Mucosa of descending colon (tissue), 3 donors: ENCODE measurements around the gene SPTA1. TPM values are rescaled to one million over a fixed set of nuclear protein-coding genes. Genes with fewer than 3 reads are reported as not detected.
"Not testable (repeated sequence)": the region's sequence is repeated elsewhere in the genome, so short reads cannot be mapped to it uniquely, and the experiment has no call there.

Experiments
- ATAC-seq: fragments of 200-7000 bp; cut with Tn5 transposase; one replicate; pipeline ENCODE4 v1.9.1; 2020; ENCODE audit warnings: mild to moderate bottlenecking, moderate library complexity
- DNase-seq, 3 donors: peaks; one replicate each; pipeline ENCODE4 v3.0.0-alpha.2; 2020
- H3K36me3 ChIP-seq: fragments of 200-600 bp; one replicate; pipeline ENCODE4 v1.8.0; 2021; ENCODE audit warnings: low read depth, mild to moderate bottlenecking
- H3K4me1 ChIP-seq: fragments of 200-600 bp; one replicate; pipeline ENCODE4 v1.8.0; 2021; ENCODE audit warnings: low read depth, mild to moderate bottlenecking
- H3K4me3 ChIP-seq: fragments of 200-600 bp; one replicate; pipeline ENCODE4 v1.8.0; 2021; ENCODE audit warnings: mild to moderate bottlenecking
- H3K9me3 ChIP-seq: fragments of 200-600 bp; one replicate; pipeline ENCODE4 v1.8.0; 2021; ENCODE audit warnings: mild to moderate bottlenecking
- intact Hi-C, 2 donors: fragments of 100-400 bp; cut with DNase I in 1 of 2; cut with micrococcal nuclease in 1 of 2; formaldehyde crosslinking; loops; one replicate each; pipeline versions ENCODE4 v1.11.0 to v1.11.1; 2022; cut with DNase I, micrococcal nuclease
- total RNA-seq, 3 donors: library from RNA; stranded (reverse); fragmentation: NEBNext Ultra II Directional in 2 of 3; extraction: Animal tissue kit (Norgen Biotek cat#: 25700) in 2 of 3; gene quantifications; one replicate each; pipeline versions ENCODE4 v1.2.1 to v1.2.4, GENCODE V29; 2021 to 2023
- TF ChIP-seq, protein P1 (sequence below): fragments of 200-600 bp; IDR thresholded peaks from one replicate; pipeline ENCODE4 v1.8.0; 2022; ENCODE audit warnings: antibody characterized with exemption, mild to moderate bottlenecking
- donor health status: DM: no; HTN: no; CAD: no; lungs with moderate emphysema.
- donor health status: DM: no; HTN: no; CAD: no.
- donor health status: DM: no; HTN: yes; CAD: no.

Gene SPTA1
- total RNA-seq, 3 donors from 2014 or later: 0.24 to 0.41 TPM; not detected in 1

DNA sequence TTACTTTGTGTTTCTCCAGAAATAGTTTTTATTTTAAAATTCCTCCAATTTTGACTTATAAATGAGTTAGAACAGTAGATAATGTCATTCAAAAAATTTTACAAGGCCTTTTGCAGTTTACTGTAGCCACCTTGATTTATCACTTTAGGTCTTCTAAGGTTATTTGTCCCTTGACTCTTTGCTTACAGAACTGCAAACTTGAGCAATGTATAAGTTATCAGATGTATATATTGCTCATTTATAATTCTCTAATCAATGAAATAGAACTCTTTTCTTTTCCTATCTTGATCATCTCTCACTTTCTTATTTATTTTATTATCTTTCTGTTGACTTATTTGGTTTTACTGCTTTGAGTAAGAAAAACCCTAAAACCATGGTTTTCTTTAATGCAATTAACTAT lies 5.8 kb upstream of the SPTA1 start:
- TF ChIP-seq, protein P1, sequence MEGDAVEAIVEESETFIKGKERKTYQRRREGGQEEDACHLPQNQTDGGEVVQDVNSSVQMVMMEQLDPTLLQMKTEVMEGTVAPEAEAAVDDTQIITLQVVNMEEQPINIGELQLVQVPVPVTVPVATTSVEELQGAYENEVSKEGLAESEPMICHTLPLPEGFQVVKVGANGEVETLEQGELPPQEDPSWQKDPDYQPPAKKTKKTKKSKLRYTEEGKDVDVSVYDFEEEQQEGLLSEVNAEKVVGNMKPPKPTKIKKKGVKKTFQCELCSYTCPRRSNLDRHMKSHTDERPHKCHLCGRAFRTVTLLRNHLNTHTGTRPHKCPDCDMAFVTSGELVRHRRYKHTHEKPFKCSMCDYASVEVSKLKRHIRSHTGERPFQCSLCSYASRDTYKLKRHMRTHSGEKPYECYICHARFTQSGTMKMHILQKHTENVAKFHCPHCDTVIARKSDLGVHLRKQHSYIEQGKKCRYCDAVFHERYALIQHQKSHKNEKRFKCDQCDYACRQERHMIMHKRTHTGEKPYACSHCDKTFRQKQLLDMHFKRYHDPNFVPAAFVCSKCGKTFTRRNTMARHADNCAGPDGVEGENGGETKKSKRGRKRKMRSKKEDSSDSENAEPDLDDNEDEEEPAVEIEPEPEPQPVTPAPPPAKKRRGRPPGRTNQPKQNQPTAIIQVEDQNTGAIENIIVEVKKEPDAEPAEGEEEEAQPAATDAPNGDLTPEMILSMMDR: no peak
- Histone ChIP-seq H3K4me3 (no peak overlapping the region), H3K4me1 (no peaks in the 10 kb centered on the region), H3K36me3 (no peaks in the 10 kb centered on the region), H3K9me3 (no peaks in the 10 kb centered on the region)
- ATAC-seq (no peak), DNase-seq (no peak)
- intact Hi-C loops: no loop called here

DNA sequence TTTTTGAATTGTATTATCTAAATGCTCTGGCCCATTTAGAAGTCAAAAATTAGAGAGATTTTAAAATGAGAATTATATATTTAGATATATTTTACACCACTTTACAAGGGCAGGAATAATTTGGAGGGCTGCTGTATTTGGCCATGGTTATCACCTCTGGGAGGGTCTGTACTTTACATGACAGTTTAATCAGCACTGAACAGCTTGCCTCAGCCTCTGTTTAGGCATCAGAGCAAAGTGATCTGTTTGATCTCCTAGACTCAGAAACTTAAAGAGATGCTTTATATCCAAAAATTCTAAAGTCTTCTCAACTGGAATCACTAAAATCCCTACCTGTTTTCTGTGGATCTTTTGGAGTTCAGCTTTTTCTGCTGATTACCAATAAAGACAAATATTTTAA lies 5.4 kb upstream of the SPTA1 start:
- TF ChIP-seq, protein P1: no peak

DNA sequence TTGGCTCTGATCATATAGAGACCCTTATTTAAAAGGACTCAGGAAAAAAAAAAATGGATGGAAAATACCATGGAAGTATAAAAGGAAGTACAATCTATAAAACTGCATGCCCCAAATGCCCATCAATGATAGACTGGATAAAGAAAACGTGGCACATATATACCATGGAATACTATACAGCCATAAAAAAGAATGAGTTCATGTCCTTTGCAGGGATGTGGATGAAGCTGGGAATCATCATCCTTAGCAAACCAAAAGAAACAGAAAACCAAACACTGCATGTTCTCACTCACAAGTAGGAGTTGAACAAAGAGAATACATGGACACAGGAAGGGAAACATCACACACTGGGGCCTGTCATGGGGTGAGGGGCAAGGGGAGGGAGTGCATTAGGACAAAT lies 4.6 kb upstream of the SPTA1 start:
- H3K4me3 ChIP-seq, intact Hi-C loops: not testable (repeated sequence)

More for the DNA sequence above, 5.4 kb upstream of the SPTA1 start:
- Histone ChIP-seq H3K36me3 (no peaks in the 10 kb centered on the region), H3K9me3 (no peaks in the 10 kb centered on the region), H3K4me3 (no peak overlapping the region), H3K4me1 (no peaks in the 10 kb centered on the region)
- intact Hi-C loops: no loop called here
- no peak for DNase-seq
- no peak for ATAC-seq

DNA sequence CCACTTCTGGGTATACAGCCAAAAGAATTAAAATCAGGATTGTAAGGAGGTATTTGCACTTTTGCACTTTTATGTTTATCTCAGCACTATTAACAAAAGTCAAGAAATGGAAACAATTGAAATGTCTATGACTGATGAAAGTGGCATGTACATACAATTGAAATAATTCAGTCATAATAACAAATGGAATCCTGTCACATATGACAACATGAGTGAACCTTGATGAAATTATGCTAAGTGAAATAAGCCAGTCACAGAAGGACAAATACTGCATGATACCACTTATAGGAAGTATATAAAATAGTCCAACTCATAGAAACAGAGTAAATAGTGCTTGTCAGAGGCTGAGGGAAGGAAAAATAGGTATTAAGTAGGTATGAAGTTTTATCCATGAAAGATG lies 3.4 kb upstream of the SPTA1 start:
- Histone ChIP-seq H3K4me1 (no peaks in the 10 kb centered on the region), H3K9me3 (no peaks in the 10 kb centered on the region), H3K36me3 (no peaks in the 10 kb centered on the region), H3K4me3 (no peak overlapping the region)
- TF ChIP-seq, protein P1: no peak
- intact Hi-C loops: no loop called here
- ATAC-seq (no peak), DNase-seq (no peak)

More for the DNA sequence above, 4.6 kb upstream of the SPTA1 start:
- H3K36me3 ChIP-seq, H3K9me3 ChIP-seq, DNase-seq, H3K4me1 ChIP-seq, ATAC-seq: not testable (repeated sequence)

DNA sequence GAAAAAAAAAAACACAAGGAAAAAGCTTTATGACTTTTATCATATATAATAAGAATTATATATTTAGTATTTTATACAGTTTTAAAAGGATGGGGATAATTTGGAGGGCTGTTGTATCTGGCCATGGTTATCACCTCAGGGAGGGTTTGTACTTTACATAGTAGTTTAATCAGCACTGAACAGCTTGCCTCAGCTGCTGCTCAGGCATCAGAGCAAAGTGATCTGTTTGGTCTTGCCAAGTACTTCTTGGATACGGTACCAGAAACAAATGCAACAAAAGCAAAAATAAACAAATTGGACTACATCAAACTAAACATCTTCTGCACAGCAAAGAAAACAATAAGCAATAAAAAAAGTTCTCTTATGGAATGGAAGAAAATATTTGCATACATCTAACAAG lies 2.6 kb upstream of the SPTA1 start:
- DNase-seq (no peak), ATAC-seq (no peak)
- Histone ChIP-seq H3K36me3 (no peaks in the 10 kb centered on the region), H3K4me3 (no peak overlapping the region), H3K9me3 (no peaks in the 10 kb centered on the region), H3K4me1 (no peaks in the 10 kb centered on the region)
- TF ChIP-seq, protein P1: no peak
- intact Hi-C loops: no loop called here

DNA sequence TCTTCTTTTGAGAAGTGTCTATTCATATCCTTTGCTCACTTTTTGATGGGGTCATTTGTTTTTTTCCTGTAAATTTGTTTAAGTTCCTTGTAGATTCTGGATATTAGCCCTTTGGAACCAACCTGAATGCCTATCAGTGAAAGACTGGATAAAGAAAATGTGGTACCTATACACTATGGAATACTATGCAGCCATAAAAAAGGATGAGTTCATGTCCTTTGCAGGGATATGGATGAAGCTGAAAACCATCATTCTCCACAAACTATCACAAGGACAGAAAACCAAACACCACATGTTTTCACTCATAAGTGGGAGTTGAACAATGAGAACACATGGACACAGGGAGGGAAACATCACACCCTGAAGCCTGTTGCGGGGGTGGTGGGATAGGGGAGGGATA lies 1.8 kb upstream of the SPTA1 start:
- DNase-seq, intact Hi-C loops, H3K9me3 ChIP-seq, H3K4me3 ChIP-seq, ATAC-seq, H3K36me3 ChIP-seq, H3K4me1 ChIP-seq: not testable (repeated sequence)

DNA sequence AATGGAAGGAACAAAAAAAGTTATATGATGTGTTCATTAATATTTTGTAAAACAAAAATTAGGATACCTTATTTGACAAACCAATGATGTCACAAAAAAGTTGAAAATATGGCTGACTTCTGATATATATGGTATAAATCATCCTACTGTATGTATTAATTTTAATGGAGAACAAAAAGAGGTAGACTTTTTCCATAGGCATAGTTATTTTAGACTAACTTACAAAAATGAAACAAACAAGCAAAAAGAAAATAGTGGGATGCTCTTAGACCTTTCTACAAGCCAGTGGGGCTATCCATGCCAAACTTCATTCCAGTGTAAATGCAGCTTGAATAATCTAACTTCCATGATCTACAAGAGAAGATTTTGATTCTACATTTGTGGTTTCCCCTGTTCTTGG lies 522 bp upstream of the SPTA1 start:
- TF ChIP-seq, protein P1: no peak
- H3K36me3 ChIP-seq: no peaks in the 10 kb centered on the region
- no peaks in the 10 kb centered on the region for H3K9me3 ChIP-seq
- ATAC-seq: no peak
- no peak overlapping the region for H3K4me3 ChIP-seq
- intact Hi-C loops: no loop called here
- DNase-seq: no peak
- H3K4me1 ChIP-seq: no peaks in the 10 kb centered on the region
